ENCODE results near the gene MAPT.
"Not testable (repeated sequence)": the region's sequence is repeated elsewhere in the genome, so short reads cannot be mapped to it uniquely, and the experiment has no call there.

The MAPT gene

DNA sequence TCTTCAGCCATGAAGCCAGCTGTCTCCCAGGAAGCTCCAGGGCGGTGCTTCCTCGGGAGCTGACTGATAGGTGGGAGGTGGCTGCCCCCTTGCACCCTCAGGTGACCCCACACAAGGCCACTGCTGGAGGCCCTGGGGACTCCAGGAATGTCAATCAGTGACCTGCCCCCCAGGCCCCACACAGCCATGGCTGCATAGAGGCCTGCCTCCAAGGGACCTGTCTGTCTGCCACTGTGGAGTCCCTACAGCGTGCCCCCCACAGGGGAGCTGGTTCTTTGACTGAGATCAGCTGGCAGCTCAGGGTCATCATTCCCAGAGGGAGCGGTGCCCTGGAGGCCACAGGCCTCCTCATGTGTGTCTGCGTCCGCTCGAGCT is 118.8 kb downstream of the MAPT start:
- DNase-seq (ENCODE audit: low read depth in 2 of 2), result no peak
- H3K4me3 ChIP-seq (replicated peaks in 1 of 2; ENCODE audit: low read depth in 2 of 2, low read length in 2 of 2), result no peak overlapping the region
- TF ChIP-seq, protein P1, sequence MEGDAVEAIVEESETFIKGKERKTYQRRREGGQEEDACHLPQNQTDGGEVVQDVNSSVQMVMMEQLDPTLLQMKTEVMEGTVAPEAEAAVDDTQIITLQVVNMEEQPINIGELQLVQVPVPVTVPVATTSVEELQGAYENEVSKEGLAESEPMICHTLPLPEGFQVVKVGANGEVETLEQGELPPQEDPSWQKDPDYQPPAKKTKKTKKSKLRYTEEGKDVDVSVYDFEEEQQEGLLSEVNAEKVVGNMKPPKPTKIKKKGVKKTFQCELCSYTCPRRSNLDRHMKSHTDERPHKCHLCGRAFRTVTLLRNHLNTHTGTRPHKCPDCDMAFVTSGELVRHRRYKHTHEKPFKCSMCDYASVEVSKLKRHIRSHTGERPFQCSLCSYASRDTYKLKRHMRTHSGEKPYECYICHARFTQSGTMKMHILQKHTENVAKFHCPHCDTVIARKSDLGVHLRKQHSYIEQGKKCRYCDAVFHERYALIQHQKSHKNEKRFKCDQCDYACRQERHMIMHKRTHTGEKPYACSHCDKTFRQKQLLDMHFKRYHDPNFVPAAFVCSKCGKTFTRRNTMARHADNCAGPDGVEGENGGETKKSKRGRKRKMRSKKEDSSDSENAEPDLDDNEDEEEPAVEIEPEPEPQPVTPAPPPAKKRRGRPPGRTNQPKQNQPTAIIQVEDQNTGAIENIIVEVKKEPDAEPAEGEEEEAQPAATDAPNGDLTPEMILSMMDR (IDR thresholded peaks at IDR 0.05; ENCODE audit: low read depth, low read length), result no peak

DNA sequence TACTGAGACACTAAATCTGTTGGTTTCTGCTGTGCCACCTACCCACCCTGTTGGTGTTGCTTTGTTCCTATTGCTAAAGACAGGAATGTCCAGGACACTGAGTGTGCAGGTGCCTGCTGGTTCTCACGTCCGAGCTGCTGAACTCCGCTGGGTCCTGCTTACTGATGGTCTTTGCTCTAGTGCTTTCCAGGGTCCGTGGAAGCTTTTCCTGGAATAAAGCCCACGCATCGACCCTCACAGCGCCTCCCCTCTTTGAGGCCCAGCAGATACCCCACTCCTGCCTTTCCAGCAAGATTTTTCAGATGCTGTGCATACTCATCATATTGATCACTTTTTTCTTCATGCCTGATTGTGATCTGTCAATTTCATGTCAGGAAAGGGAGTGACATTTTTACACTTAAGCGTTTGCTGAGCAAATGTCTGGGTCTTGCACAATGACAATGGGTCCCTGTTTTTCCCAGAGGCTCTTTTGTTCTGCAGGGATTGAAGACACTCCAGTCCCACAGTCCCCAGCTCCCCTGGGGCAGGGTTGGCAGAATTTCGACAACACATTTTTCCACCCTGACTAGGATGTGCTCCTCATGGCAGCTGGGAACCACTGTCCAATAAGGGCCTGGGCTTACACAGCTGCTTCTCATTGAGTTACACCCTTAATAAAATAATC is 119.3 kb downstream of the MAPT start:
- peak; percentile 22 to 64 for DNase-seq (ENCODE audit: low read depth in 2 of 2)
- TF ChIP-seq, protein P1 (IDR thresholded peaks at IDR 0.05; ENCODE audit: low read depth, low read length), result no peak
- no peak overlapping the region for H3K4me3 ChIP-seq (replicated peaks in 1 of 2; ENCODE audit: low read depth in 2 of 2, low read length in 2 of 2)

- DNase-seq (ENCODE audit: low read depth in 2 of 2); H3K4me3 ChIP-seq (replicated peaks in 1 of 2; ENCODE audit: low read depth in 2 of 2, low read length in 2 of 2): not testable (repeated sequence)
Observed at GRCh38 chr17:46019408-46019925, 125.1 kb downstream of the MAPT start.

DNA sequence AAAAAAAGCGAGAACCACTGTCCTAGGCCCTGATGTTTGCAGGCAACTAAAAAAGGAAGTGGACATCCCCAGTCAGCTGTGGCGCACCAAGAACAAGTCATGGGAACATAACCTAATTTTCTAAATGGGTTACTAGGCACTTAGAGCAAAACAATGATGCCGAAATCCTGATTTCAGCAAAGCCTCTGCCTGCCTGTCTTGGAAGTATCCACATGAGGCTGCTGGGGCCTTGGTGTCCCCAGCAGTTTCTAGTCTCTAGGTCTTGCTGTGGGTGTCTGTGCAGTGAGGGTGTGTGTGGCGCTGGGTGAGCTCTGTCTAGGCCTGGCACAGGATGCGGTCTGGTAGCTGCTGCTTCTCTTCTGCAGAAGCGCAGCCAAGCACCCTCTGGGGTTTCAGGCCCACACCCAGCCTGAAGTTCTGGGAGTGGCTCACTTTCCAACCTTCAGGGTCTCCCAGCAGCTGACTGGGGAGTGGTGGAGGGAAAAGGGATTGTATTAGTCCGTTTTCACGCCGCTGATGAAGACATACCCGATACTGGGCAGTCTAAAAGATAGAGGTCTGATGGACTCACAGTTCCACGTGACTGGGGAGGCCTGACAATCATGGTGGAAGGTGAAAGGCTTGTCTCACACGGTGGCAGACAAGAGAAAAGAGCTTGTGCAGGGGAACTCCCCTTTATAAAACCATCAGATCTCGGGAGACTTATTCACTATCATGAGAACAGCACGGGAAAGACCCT is 125.8 kb downstream of the MAPT start:
- H3K4me3 ChIP-seq (replicated peaks in 1 of 2; ENCODE audit: low read depth in 2 of 2, low read length in 2 of 2), result no peak overlapping the region
- DNase-seq (ENCODE audit: low read depth in 2 of 2), result no peak
- TF ChIP-seq, protein P1 (IDR thresholded peaks at IDR 0.05; ENCODE audit: low read depth, low read length), result no peak

DNA sequence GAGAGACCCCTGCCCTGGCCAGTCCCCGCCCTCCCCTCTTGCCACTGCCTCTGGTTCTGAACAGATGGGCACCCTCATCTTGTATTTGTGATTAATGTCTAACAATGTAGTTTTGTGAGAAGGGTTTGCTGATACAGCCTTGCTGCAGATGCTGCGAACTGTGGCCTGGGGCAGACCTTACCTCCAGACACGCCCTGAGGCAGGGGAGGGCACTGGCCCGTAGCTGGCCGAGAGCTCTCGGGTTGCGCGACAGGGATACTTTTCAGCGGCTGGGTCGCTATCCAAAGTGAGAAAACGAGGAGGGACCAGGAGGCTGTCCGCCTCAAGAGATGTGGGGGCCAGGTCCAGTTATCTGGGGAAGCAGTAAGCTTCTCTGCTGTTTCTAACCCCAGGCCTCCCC is 126.6 kb downstream of the MAPT start:
- no peak for DNase-seq (ENCODE audit: low read depth in 2 of 2)
- H3K4me3 ChIP-seq (replicated peaks in 1 of 2; ENCODE audit: low read depth in 2 of 2, low read length in 2 of 2), result no peak overlapping the region
- TF ChIP-seq, protein P1 (IDR thresholded peaks at IDR 0.05; ENCODE audit: low read depth, low read length), result no peak

DNA sequence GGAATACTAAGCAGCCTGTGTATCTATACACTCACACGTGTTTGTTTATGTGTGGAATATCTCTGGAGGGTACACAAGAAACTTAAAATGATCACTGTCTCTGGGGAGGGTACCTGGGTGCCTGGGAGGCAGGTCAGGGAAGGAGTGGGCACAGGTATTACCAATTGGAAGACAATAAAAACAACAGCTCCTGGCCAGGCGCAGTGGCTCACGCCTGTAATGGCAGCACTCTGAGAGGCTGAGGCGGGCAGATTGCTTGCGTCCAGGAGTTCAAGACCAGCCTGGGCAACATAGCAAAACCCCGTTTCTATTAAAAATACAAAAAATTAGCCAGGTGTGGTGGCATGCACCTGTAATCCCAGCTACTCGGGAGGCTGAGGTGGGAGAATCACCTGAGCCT is 129.0 kb downstream of the MAPT start:
- H3K4me3 ChIP-seq (replicated peaks in 1 of 2; ENCODE audit: low read depth in 2 of 2, low read length in 2 of 2); DNase-seq (ENCODE audit: low read depth in 2 of 2): not testable (repeated sequence)

DNA sequence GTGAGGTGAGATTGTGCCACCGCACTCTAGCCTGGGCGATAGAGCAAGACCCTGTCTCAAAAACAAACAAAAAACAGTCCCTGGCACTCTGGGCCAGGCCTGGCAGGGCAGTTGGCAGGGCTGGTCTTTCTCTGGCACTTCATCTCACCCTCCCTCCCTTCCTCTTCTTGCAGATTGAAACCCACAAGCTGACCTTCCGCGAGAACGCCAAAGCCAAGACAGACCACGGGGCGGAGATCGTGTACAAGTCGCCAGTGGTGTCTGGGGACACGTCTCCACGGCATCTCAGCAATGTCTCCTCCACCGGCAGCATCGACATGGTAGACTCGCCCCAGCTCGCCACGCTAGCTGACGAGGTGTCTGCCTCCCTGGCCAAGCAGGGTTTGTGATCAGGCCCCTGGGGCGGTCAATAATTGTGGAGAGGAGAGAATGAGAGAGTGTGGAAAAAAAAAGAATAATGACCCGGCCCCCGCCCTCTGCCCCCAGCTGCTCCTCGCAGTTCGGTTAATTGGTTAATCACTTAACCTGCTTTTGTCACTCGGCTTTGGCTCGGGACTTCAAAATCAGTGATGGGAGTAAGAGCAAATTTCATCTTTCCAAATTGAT is 129.5 kb downstream of the MAPT start:
- no peak overlapping the region for H3K4me3 ChIP-seq (replicated peaks in 1 of 2; ENCODE audit: low read depth in 2 of 2, low read length in 2 of 2)
- TF ChIP-seq, protein P1 (IDR thresholded peaks at IDR 0.05; ENCODE audit: low read depth, low read length), result no peak
- DNase-seq (ENCODE audit: low read depth in 2 of 2), result no peak
